Right renal pelvis (tissue), 4 donors: ENCODE measurements around the gene ACSS1. TPM values are rescaled to one million over a fixed set of nuclear protein-coding genes. Genes with fewer than 3 reads are reported as not detected.

Experiments used
- DNase-seq, 4 donors: peaks; one replicate each; pipeline ENCODE4 v3.0.0-alpha.2; 2013; ENCODE audit warnings: low read depth in 4 of 4, low spot score in 3 of 4, missing footprints in 1 of 4
- polyA plus RNA-seq, 4 donors: library from polyadenylated mRNA; unstranded; fragments of 120-200 nt; gene quantifications; one replicate each; pipeline ENCODE4 v1.2.1, GENCODE V29; 2013; ENCODE audit not compliant: insufficient read length in 4 of 4

The ACSS1 gene
- polyA plus RNA-seq, 4 donors, result 31.0 to 36.6 (median 32.0) TPM

- no peak for DNase-seq
Observed at GRCh38 chr20:25033265-25033923, 24.5 kb downstream of the ACSS1 start.

GRCh38 chr20:25032478-25033264, 25.3 kb downstream of the ACSS1 start:
- no peak for DNase-seq

GRCh38 chr20:25032065-25032477, 25.9 kb downstream of the ACSS1 start:
- no peak for DNase-seq

DNA sequence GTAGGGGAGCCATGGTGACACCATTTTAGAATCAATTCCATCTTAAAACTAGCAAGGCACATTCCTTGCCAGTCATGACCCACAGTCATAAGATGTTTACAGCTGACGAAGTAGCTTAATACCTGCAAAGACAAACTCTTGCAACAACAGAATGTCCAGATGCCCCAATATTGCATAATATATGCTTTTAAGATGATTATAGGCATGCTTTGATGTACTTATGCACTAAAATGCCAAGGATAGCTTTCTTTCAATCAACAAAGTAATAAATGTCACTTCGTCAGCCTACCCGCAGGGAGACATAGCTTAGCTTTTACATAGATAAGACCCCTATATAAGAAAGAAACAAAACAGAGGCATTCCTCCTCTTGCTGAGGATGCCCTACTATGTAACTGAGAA, 26.7 kb downstream of the ACSS1 start:
- DNase-seq, result no peak

DNA sequence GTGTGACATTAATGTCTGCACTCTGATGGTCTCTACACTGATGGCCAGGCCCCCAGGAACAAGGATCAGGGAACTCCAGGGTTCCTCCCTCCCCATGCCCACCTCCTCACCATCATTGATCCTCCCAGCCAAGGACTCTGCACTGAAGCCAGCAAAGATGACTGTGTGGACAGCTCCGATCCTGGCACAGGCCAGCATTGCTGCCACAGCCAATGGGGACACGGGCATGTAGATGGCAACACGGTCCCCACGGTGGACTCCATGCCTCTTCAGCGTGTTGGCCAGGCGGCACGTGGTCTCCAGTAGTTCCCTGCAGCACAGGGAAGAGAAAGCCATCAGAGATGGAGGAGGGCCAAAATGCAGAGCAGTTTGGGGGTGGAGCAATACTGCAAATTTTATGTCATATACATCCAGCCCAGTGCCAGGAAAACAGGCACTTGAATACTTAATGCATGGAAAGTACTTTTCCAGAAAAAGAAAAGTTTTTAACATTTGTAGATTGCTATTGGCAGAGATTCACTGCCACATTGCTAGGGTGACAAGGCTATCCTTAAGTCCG, 27.2 kb downstream of the ACSS1 start:
- no peak for DNase-seq

DNA sequence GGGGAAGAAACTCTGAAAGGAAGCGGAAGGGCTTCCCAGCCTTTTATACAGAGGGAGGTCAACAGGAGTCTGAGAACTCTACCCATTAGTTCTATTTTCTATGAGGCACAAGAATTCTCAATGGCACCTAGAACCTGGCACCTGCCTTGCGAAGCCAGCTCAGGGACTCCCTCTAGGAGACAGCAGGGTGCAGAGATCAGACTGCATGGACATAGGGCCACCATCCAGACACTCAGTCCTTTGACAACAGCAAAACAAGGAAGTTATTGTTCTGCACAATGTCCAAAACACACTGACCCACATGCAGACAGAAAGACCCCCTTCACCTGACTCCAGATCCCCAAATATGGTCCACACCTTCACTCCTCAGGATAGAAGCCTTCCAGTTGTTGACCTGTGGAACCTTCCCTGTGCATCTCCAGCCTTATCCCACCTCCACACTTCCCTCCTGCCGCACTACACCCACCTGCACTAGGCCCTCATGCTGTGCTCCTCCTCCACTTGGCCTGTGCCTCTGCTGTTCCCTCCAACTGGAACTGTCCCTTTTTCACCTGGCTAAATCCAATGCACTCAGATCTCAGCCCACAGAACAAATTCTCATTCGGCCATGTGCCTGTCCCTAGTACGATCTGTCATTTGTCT, 27.8 kb downstream of the ACSS1 start:
- DNase-seq, result no peak

DNA sequence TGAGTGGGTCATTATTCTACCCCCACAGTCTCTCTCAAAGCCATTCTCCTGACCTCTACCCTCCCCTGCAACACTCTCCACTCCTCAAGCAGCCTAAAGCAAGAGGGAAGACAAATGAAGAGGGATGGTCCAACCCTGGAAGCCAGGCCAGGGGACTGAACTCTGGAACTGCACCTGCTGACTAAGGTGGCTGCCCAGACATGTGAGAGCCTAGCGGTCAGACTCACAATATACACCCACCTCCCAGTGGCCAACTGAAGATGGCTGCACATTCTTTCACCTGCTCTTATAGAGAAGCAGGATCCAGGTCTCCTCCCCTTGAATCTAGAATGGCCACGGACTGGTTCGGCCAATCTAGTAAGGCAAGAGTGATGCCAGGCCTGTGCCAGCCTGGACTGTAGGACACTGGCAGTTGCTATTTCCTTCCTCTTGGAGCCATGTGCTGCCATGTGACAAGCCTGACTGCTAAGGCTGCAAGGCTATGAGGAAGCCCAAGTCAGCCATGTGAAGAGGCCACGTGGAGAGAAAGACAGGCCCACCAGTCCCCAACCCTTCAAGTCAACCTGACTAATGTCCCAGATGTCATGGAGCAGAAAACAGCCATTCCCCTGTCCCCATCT, 31.8 kb downstream of the ACSS1 start:
- DNase-seq, result no peak

GRCh38 chr20:25025091-25025861, 32.7 kb downstream of the ACSS1 start:
- DNase-seq, result no peak

- no peak for DNase-seq
Observed at GRCh38 chr20:25024171-25024570, 33.8 kb downstream of the ACSS1 start.

DNA sequence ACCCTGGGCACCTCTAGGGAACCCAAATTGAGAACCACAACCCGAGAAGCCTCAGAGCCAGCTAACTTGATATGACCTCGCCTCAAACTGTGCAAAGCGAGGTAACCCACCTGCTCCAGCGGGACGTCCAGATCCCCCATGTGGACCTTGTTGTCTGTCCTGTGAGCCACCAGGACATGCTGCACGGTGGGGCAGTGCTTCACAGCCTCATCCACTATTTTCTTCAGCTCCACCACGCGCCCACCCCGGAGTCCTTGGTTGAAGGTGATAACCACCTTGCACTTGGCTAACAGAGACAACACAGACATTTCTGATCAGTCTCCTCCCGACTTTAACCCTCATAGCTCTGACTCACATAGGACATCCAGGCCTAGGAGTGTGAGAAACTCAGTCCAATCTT, 34.6 kb downstream of the ACSS1 start:
- no peak for DNase-seq

GRCh38 chr20:25022680-25023079, 35.3 kb downstream of the ACSS1 start:
- DNase-seq, result no peak

DNA sequence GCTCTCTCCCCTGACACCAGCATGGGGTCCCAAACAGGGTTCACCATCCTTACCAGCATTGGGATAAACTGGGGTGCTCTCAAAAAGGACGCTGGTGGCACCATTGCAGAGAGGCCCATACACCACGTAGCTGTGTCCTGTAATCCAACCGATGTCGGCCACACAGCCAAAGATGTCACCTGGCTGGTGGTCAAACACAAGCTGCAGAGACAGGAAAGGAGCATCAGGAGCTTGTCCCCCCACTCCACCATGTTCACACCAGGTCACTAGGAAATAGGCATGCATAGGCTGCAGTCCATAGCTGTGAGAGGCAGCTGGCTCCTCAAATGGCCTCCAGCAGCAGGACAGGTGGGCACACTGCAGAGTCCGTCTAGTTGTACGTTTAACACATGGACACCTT, 36.6 kb downstream of the ACSS1 start:
- no peak for DNase-seq

DNA sequence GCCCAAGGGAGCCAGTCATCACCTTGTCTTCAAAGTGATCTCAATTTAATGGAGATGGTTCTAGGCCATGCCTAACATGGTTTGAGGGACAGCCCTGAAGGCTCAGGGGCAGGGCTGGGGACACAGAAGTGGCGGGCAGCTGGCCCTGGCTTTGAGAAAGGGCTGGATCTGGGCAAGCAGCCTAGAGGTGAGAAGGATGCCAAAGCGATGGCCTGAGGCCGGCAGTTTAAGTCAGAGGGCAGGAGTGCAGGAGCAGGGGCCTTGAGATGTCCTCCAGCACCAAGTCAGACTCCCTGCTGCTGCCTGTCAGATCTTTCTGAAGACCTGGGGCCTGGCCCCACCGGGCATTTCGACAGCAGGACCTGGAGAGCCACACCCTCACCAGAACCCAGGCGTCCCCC, 37.0 kb downstream of the ACSS1 start:
- DNase-seq, result no peak

DNA sequence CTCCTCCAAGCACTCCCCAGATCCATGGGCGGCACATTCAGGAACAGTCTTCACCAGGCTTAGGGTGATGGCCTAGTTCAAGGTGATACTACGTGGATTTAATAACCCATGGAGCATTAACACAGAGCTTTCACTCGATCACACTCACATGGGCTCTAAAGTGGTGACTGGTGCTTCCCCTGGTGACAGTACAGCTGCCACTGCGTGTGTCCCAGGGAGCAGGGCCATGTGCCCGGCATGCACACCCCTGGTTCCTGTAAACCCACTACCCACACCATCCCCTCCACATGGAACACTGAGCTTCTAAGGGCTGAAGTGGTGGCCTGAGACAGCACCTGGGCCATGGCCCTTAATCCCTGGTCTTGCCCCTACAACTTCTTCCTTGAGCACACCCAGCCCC, 37.6 kb downstream of the ACSS1 start:
- DNase-seq, result no peak

DNA sequence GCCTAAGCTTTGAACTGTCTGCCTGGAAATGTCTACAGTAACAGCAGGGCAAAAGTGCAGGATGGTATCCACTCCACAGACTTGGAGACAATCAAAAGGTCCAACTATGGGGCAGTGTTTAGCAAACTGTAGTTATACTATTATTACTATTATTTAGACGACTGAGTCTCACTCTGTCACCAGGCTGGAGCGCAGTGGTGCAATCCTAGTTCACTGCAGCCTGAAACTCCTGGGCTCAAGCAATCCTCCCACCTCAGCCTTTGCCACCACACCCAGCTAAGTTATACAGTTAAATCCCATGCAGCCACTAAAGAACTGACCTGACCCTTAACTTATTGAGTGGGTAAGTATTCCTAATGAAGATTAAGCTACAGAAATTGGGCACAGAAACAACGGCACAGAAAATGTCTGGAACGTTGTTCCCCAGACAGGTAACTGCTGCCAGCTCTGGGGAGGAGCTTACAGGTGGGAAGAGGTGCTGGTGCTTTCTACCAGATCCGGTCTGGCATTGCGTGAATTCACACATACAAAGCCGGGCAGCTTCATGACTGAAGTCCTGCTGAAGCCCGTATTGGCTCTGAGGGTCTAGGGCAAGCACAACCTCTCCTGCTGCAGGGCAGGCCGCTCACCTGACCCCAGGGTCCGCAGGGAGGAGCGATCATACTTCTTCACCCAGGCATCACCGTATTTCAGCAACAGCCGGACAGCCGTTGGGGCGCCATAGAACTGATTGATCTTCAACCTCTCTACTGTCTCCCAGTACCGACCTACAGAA, 38.4 kb downstream of the ACSS1 start:
- no peak for DNase-seq

DNA sequence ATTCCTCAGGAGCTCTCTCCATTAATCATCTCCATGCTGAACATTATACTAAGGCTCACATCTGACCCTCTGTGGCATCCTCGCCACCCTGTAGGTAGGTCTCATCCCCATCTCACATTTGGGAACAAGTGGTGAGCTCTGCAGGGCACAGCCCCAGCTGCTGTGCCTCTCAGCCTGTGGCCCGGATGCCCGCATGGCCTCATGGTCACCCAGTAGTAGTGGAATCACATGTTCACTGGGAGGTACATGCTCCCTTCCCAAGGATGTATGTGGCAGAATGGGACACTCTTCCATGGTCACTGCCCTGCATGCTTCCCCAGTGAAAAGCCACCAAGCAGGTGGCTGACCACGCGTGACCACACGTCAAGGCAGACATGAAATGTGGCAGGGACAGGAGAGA, 39.1 kb downstream of the ACSS1 start:
- no peak for DNase-seq

DNA sequence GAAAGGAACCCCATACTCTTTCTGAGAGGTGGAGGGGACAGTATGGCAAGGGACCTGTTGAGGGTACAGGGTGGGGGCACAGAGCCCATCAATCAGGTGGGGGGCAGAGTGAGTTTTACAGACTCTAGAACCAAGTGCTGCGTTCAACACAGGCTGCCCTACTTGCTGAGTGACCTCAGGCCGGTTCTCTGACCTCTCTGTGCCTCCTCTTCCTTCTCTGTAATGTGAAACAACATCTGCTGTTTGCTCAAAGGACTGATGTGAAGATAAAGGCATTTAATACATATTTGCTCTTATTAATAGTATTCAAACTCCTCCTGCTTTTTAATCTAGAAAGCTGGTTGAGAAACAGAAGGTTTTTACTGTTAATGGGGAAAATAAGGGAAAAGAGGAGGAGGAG, 39.5 kb downstream of the ACSS1 start:
- no peak for DNase-seq

- DNase-seq, result no peak
Observed at GRCh38 chr20:25017257-25017803, 40.6 kb downstream of the ACSS1 start.

DNA sequence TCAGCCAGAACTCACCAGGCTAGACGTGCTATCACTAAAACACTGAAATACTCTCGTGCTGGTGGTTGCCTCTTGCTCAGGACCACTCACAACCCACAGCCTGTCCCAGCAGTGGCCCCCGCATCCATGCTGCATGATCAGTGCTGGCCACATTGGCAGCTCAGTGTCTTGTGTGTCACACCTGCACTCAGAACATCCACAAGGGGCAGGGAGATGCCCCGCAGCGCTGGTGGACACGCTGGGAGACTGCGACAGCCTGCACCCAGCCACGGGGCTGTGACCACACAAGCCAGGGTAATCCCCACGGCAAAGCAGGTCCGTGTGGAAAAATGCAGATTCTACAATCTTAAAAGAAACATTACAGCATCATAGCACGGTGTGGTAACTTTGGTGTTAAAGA, 41.5 kb downstream of the ACSS1 start:
- no peak for DNase-seq
